B cell (primary cell): ENCODE data around the gene LIPC. TPM values are rescaled to one million over a fixed set of nuclear protein-coding genes. Genes with fewer than 3 reads are reported as not detected.

ENCODE experiments used
- ATAC-seq: fragments of 200-7000 bp; cut with Tn5 transposase; one replicate; pipeline ENCODE4 v1.10.0; 2021; ENCODE audit warnings: low read depth, mild to moderate bottlenecking, moderate number of reproducible peaks, moderate library complexity
- CTCF ChIA-PET: fragments of 350-600 bp; sonication (Branson Sonifier 250); formaldehyde crosslinking; loops from one replicate; lab custom pipeline; 2021; ENCODE audit warnings: antibody characterized with exemption, inconsistent platforms; lab: Charles Lee
- POLR2A ChIA-PET: fragments of 350-600 bp; sonication (Branson Sonifier 250); formaldehyde crosslinking; loops from one replicate; lab custom pipeline; 2021; ENCODE audit warnings: antibody characterized with exemption; lab: Charles Lee
- DNase-seq: peaks from one replicate; pipeline ENCODE4 v3.0.0; 2013
- H2AFZ ChIP-seq: 2 replicates; pipeline ENCODE4 v1.6.1; 2012; ENCODE audit warnings: mild to moderate bottlenecking, low read depth, low read length; ENCODE audit not compliant: insufficient read depth, poor library complexity, severe bottlenecking
- H3K27ac ChIP-seq, 2 donors: 1 replicate in 1 of 2; 2 replicates in 1 of 2; pipeline ENCODE4 v1.5.1; 2012 to 2013; ENCODE audit warnings: low read length in 2 of 2, mild to moderate bottlenecking in 2 of 2, moderate library complexity in 1 of 2
- H3K27me3 ChIP-seq, 4 experiments: fragments of 200-600 bp in 1 of 4; sonication (generic) in 1 of 4; replicated peaks in 1 of 4; 1 replicate in 2 of 4; 2 replicates in 2 of 4; pipeline versions ENCODE4 v1.6.1 to v1.7.0; 2013 to 2016; ENCODE audit warnings: low read length in 3 of 4, mild to moderate bottlenecking in 2 of 4, mixed read lengths in 1 of 4, moderate library complexity in 1 of 4; ENCODE audit not compliant: insufficient read depth in 4 of 4, control insufficient read depth in 3 of 4; ENCODE audit errors: control extremely low read depth in 1 of 4
- H3K36me3 ChIP-seq, 2 experiments: replicated peaks in 1 of 2; 1 replicate in 1 of 2; 2 replicates in 1 of 2; pipeline versions ENCODE4 v1.6.1 to v1.7.1; 2013; ENCODE audit warnings: low read length in 1 of 2; ENCODE audit not compliant: insufficient read depth in 2 of 2, control insufficient read depth in 1 of 2; ENCODE audit errors: control extremely low read depth in 1 of 2, extremely low read depth in 1 of 2
- H3K4me1 ChIP-seq, 2 donors: fragments of 200-600 bp in 1 of 2; sonication (generic) in 1 of 2; 1 replicate in 1 of 2; 2 replicates in 1 of 2; pipeline versions ENCODE4 v1.5.1 to v1.6.1; 2013 to 2017; ENCODE audit warnings: low read length in 2 of 2; ENCODE audit not compliant: control insufficient read depth in 2 of 2, insufficient read depth in 2 of 2
- H3K4me2 ChIP-seq: replicated peaks from 2 replicates; pipeline ENCODE3; 2012; ENCODE audit warnings: mild to moderate bottlenecking, low read depth, low read length; ENCODE audit not compliant: poor library complexity, severe bottlenecking
- H3K4me3 ChIP-seq, 5 experiments: fragments of 200-600 bp in 1 of 5; sonication (generic) in 1 of 5; 1 replicate in 3 of 5; 2 replicates in 2 of 5; pipeline versions ENCODE4 v1.5.1 to v1.7.0; 2011 to 2016; ENCODE audit warnings: low read length in 4 of 5, mild to moderate bottlenecking in 4 of 5, low read depth in 2 of 5, control low read depth in 1 of 5, moderate library complexity in 1 of 5; ENCODE audit not compliant: insufficient read depth in 1 of 5; ENCODE audit errors: control extremely low read depth in 1 of 5, extremely low read depth in 1 of 5
- H3K79me2 ChIP-seq: fragments of 200-600 bp; sonication (generic); one replicate; pipeline ENCODE4 v1.6.0; 2016; ENCODE audit warnings: low read length; ENCODE audit not compliant: control insufficient read depth, insufficient read depth
- H3K9ac ChIP-seq: fragments of 200-600 bp; sonication (generic); 2 replicates; pipeline ENCODE4 v1.6.1; 2017; ENCODE audit warnings: mild to moderate bottlenecking, low read length, moderate library complexity
- H3K9me3 ChIP-seq, 3 donors: one replicate each; pipeline versions ENCODE4 v1.6.1 to v1.7.1; 2013; ENCODE audit warnings: low read length in 2 of 3; ENCODE audit not compliant: control insufficient read depth in 2 of 3, insufficient read depth in 1 of 3; ENCODE audit errors: control extremely low read depth in 1 of 3
- H4K20me1 ChIP-seq: 2 replicates; pipeline ENCODE4 v1.6.0; 2012; ENCODE audit warnings: mild to moderate bottlenecking, low read length; ENCODE audit not compliant: insufficient read depth, control insufficient read depth, poor library complexity, severe bottlenecking
- H3K27ac Mint-ChIP-seq: one replicate; pipeline ENCODE4 v1.8.0; 2021; ENCODE audit warnings: mixed read lengths
- H3K27me3 Mint-ChIP-seq: one replicate; pipeline ENCODE4 v1.8.0; 2021; ENCODE audit warnings: mixed read lengths
- H3K4me1 Mint-ChIP-seq: one replicate; pipeline ENCODE4 v1.8.0; 2021; ENCODE audit warnings: mixed read lengths
- H3K4me3 Mint-ChIP-seq: one replicate; pipeline ENCODE4 v1.8.0; 2021; ENCODE audit warnings: mixed read lengths
- H3K9me3 Mint-ChIP-seq: one replicate; pipeline ENCODE4 v1.8.0; 2022; ENCODE audit warnings: mixed read lengths; ENCODE audit not compliant: insufficient read depth
- CTCF ChIP-seq: fragments of 200-600 bp; IDR thresholded peaks from one replicate; pipeline ENCODE4 v1.8.0; 2022; ENCODE audit warnings: antibody characterized with exemption, mild to moderate bottlenecking
- EZH2 ChIP-seq: IDR thresholded peaks from 2 replicates; pipeline ENCODE4 v1.6.1; 2012; ENCODE audit warnings: borderline replicate concordance, low read depth, mild to moderate bottlenecking, moderate library complexity, low read length; ENCODE audit not compliant: insufficient read depth, poor library complexity, severe bottlenecking
- WGBS: methylation state at CpG from one replicate; pipeline ENCODE4 v1.1.5; 2013; ENCODE audit warnings: missing lambda C conversion rate; ENCODE audit not compliant: insufficient coverage; 5-methylcytosine and 5-hydroxymethylcytosine counted together
- intact Hi-C: fragments of 100-400 bp; cut with micrococcal nuclease; formaldehyde crosslinking; loops from one replicate; pipeline ENCODE4 v1.10.0; 2022
- polyA plus RNA-seq: library from polyadenylated mRNA; depleted of rRNA; stranded (reverse); fragments of >200 nt; gene quantifications from 2 replicates; pipeline ENCODE4 v1.2.3, GENCODE V29; 2012
- total RNA-seq, 2 donors: library from RNA; stranded (reverse); fragments of 120-200 nt in 1 of 2; gene quantifications; 1 replicate in 1 of 2; 2 replicates in 1 of 2; pipeline versions ENCODE4 v1.2.3 to v1.2.4, GENCODE V29; 2013 to 2022

LIPC gene
- total and polyA plus RNA-seq, 2 donors (not counting 1 experiment from before 2014, with no cell fraction given): not detected

- H3K27me3 ChIP-seq: peaks cover 0 to 3% (median under 1%) of the 10 kb centered on the region in 4 experiments
- no peaks in the 10 kb centered on the region for H3K79me2 ChIP-seq
- TF ChIP-seq CTCF (no peak), EZH2 (no peak)
- DNase-seq: no peak
- H3K4me2 ChIP-seq: no peak overlapping the region
- no peaks in the 10 kb centered on the region for H3K9me3 Mint-ChIP-seq
- no peaks in the 10 kb centered on the region for H3K36me3 ChIP-seq
- WGBS: no CpG with 5 or more reads among the region's 3 CpGs
- peaks cover 5% of the 10 kb centered on the region for H3K4me1 Mint-ChIP-seq
- intact Hi-C loops: no loop called here
- H3K4me3 Mint-ChIP-seq: no peak overlapping the region
- ChIA-PET POLR2A (no interaction called here), CTCF (no interaction called here)
- H3K9ac ChIP-seq: no peak overlapping the region
- H3K4me1 ChIP-seq: peaks cover 3 to 4% of the 10 kb centered on the region in 2 donors
- H2AFZ ChIP-seq: no peak overlapping the region
- ATAC-seq: no peak
- H4K20me1 ChIP-seq: no peaks in the 10 kb centered on the region
- H3K9me3 ChIP-seq: no peaks in the 10 kb centered on the region
- H3K27ac ChIP-seq: no peak overlapping the region
- peaks cover 16% of the 10 kb centered on the region for H3K27me3 Mint-ChIP-seq
- H3K27ac Mint-ChIP-seq: no peak overlapping the region
- H3K4me3 ChIP-seq: no peak overlapping the region
These were observed 46.2 kb downstream of the LIPC start for GRCh38 chr15:58478035-58478434.

- peaks cover 0 to 2% (median 0%) of the 10 kb centered on the region in 4 experiments for H3K27me3 ChIP-seq
- POLR2A ChIA-PET: no interaction called here
- CTCF ChIA-PET: no interaction called here
- TF ChIP-seq CTCF (no peak), EZH2 (no peak)
- H3K9me3 ChIP-seq: no peaks in the 10 kb centered on the region
- ATAC-seq (no peak), DNase-seq (no peak)
- Mint-ChIP-seq H3K4me1 (peaks cover 3% of the 10 kb centered on the region), H3K27me3 (peaks cover 10% of the 10 kb centered on the region), H3K4me3 (no peak overlapping the region), H3K27ac (no peak overlapping the region), H3K9me3 (no peaks in the 10 kb centered on the region)
- no peak overlapping the region for H2AFZ ChIP-seq
- H3K27ac ChIP-seq: no peak overlapping the region
- no peaks in the 10 kb centered on the region for H4K20me1 ChIP-seq
- intact Hi-C loops: no loop called here
- no peak overlapping the region for H3K9ac ChIP-seq
- peaks cover 3 to 4% of the 10 kb centered on the region in 2 donors for H3K4me1 ChIP-seq
- no peak overlapping the region for H3K4me2 ChIP-seq
- WGBS: 94% methylated on average over 2 of the region's 3 CpGs
- no peak overlapping the region for H3K4me3 ChIP-seq
- H3K79me2 ChIP-seq: no peaks in the 10 kb centered on the region
- no peaks in the 10 kb centered on the region for H3K36me3 ChIP-seq
These were observed 46.8 kb downstream of the LIPC start for GRCh38 chr15:58478579-58478978.
